HT-29 (cell line): ENCODE measurements around the gene RPEL1. TPM values are rescaled to one million over a fixed set of nuclear protein-coding genes. Genes with fewer than 3 reads are reported as not detected.
A peak's percentile ranks its signal among the peaks of the same experiment; 100 is the strongest.

ENCODE experiments used
- DNase-seq: peaks from one replicate; pipeline ENCODE4 v3.0.0-alpha.2; 2015; ENCODE audit warnings: low spot score
- total RNA-seq: library from RNA; depleted of rRNA; stranded (reverse); fragments of >200 nt; shearing (Covaris generic); gene quantifications from 2 replicates; pipeline ENCODE4 v1.2.3, GENCODE V29; 2014; rRNA removed

Gene RPEL1
- total RNA-seq, 1 experiment from 2014 or later = 0.05 TPM

DNA sequence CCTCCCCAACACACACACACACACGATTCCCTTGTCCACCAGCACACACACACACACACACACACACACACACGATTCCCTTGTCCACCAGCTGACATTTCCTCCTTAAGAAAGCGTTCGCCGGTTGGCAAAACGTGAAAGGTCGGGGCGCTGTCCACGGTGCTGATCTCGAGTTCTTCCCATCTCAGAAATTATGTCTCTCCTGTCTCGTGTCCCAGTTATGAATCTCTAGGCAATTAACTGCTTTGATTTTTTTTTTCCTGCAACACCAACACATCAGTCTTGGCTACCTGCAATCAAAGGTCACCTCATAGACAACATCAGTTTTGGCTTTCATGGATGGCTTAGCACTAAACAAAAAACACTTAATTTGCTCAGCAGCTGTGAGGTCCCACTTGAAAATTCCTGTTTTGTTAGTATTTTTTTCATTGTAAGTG, 33.2 kb downstream of the RPEL1 start:
- DNase-seq = peak; percentile 7

DNA sequence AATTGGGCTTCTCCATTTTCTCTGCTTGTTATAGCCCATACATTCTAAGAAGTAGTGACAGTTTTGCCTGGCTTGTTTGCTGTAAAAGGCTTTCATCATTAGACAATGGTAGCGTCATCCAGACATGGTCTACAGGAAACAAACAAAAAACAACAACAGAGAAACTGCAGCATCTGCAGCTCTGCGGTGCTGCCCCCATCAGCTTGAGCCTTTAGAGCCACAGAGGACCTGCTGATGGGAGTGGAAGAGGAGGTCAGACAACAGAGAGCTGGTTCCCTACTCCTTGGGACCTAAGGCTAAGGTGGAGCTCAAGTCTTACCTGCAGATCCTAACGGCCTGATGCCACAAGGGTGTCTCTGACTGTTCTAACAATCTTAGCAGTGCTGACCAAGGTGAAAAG, 34.3 kb downstream of the RPEL1 start:
- no peak for DNase-seq

- DNase-seq = no peak
Measured at GRCh38 chr10:103280506-103280905, 34.8 kb downstream of the RPEL1 start.

GRCh38 chr10:103281753-103282152, 36.1 kb downstream of the RPEL1 start:
- no peak for DNase-seq

GRCh38 chr10:103282961-103283360, 37.3 kb downstream of the RPEL1 start:
- no peak for DNase-seq

GRCh38 chr10:103284170-103284569, 38.5 kb downstream of the RPEL1 start:
- no peak for DNase-seq

DNA sequence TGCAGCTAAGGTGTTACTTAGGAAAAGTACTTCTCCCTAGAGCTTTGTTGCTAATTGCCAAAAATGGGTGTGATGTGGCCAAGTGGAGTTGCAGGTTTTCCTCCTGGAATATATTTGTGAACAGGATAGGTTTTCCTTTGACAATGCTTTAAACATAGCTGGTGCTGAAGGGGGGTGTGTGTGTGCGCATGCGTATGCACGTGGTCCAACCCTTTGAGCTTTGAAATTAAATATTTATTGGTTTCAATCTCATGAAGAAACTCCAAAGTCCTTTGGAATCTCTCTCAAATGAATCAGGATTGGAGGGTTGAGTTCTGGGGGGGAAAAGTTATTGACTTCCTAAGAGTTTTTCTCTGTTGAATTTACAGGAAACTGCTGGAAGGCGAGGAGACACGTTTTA, 42.3 kb downstream of the RPEL1 start:
- no peak for DNase-seq

DNA sequence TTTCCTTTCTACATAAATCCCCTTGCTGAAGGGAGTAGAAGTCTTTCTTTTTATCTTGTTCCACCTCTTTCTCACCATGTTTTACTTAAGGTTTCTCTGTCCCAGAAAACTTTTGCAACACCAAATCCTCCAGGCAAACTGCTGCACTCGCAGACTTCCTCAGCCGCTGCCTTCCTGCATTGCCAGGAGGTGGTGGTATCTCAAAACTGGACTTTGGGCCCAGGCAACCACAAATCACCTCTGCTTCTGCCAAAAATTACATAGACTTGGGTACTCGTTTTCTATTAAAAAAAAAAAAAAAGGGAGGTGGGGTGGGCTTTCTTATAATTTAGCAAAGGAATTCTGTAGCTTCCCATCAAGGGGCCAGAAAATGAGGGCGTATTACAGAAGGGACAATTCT, 45.9 kb downstream of the RPEL1 start:
- DNase-seq = no peak

- no peak for DNase-seq
Measured at GRCh38 chr10:103295374-103296015, 49.8 kb downstream of the RPEL1 start.

Other genes starting within 250 kb of the RPEL1 start
- 35.2 and 39.4 TPM in 2 replicates for gene NT5C2, start 52.6 kb upstream of the RPEL1 start, total RNA-seq
- not detected in 2 replicates for gene INA, start 31.3 kb downstream of the RPEL1 start, total RNA-seq
- gene PCGF6, start 105.3 kb downstream of the RPEL1 start, total RNA-seq = 3.2 and 4.9 TPM in 2 replicates
- 5.5 and 7.7 TPM in 2 replicates for gene TAF5, start 122.1 kb downstream of the RPEL1 start, total RNA-seq
- 71.5 and 82.4 TPM in 2 replicates for gene ATP5MK, start 150.6 kb downstream of the RPEL1 start, total RNA-seq
- 34.0 and 40.6 TPM in 2 replicates for gene PDCD11, start 150.7 kb downstream of the RPEL1 start, total RNA-seq
- 3.0 and 3.3 TPM in 2 replicates for gene CALHM2, start 206.5 kb downstream of the RPEL1 start, total RNA-seq
- not detected in 2 replicates for gene CALHM1, start 213.0 kb downstream of the RPEL1 start, total RNA-seq
- not detected in 2 replicates for gene CALHM3, start 233.4 kb downstream of the RPEL1 start, total RNA-seq
- 5.4 and 7.2 TPM in 2 replicates for gene NEURL1, start 247.8 kb downstream of the RPEL1 start, total RNA-seq